ENCODE data around the gene NUFIP2.
"Not testable (repeated sequence)": the region's sequence is repeated elsewhere in the genome, so short reads cannot be mapped to it uniquely, and the experiment has no call there.

NUFIP2 gene

GRCh38 chr17:29273924-29274323 is 20.0 kb downstream of the NUFIP2 start:
- no peak for DNase-seq

GRCh38 chr17:29271980-29272379 is 22.0 kb downstream of the NUFIP2 start:
- not testable (repeated sequence) for DNase-seq

GRCh38 chr17:29263916-29264315 is 30.0 kb downstream of the NUFIP2 start:
- no peak for DNase-seq

GRCh38 chr17:29257756-29258155 is 36.2 kb downstream of the NUFIP2 start:
- no peak for DNase-seq

- DNase-seq, result no peak
These were observed 37.0 kb downstream of the NUFIP2 start for GRCh38 chr17:29256735-29257466.

GRCh38 chr17:29255926-29256522 is 37.9 kb downstream of the NUFIP2 start:
- no peak for DNase-seq

- no peak for DNase-seq
These were observed 40.9 kb downstream of the NUFIP2 start for GRCh38 chr17:29253037-29253436.

- DNase-seq, result no peak
These were observed 41.7 kb downstream of the NUFIP2 start for GRCh38 chr17:29252101-29252791.

GRCh38 chr17:29251184-29251583 is 42.8 kb downstream of the NUFIP2 start:
- DNase-seq, result no peak

GRCh38 chr17:29250666-29251065 is 43.3 kb downstream of the NUFIP2 start:
- DNase-seq, result no peak

GRCh38 chr17:29248845-29249244 is 45.1 kb downstream of the NUFIP2 start:
- no peak for DNase-seq

GRCh38 chr17:29247219-29247618 is 46.7 kb downstream of the NUFIP2 start:
- no peak for DNase-seq

- no peak for DNase-seq
These were observed 47.3 kb downstream of the NUFIP2 start, which contains the start of gene CRYBA1 for GRCh38 chr17:29246628-29247027. TSS of gene CRYBA1 (plus strand) at chr17:29246859. CDS start at chr17:29246864, 5 bp downstream.

- DNase-seq, result no peak
These were observed 48.5 kb downstream of the NUFIP2 start for GRCh38 chr17:29245401-29245800.

GRCh38 chr17:29243792-29244191 is 50.2 kb downstream of the NUFIP2 start:
- DNase-seq, result no peak

- no peak for DNase-seq
These were observed 51.2 kb downstream of the NUFIP2 start for GRCh38 chr17:29242790-29243189.

- no peak for DNase-seq
These were observed 51.9 kb downstream of the NUFIP2 start for GRCh38 chr17:29242051-29242450.

- no peak for DNase-seq
These were observed 52.7 kb downstream of the NUFIP2 start for GRCh38 chr17:29240968-29241963.

- no peak for DNase-seq
These were observed 53.5 kb downstream of the NUFIP2 start for GRCh38 chr17:29240477-29240876.

GRCh38 chr17:29238133-29238850 is 55.7 kb downstream of the NUFIP2 start:
- peak; percentile 30 for DNase-seq

GRCh38 chr17:29237476-29238132 is 56.3 kb downstream of the NUFIP2 start:
- no peak for DNase-seq
